ENCODE data around the gene IGFBP6.
A peak's percentile ranks its signal among the peaks of the same experiment; 100 is the strongest.

IGFBP6 gene

DNA sequence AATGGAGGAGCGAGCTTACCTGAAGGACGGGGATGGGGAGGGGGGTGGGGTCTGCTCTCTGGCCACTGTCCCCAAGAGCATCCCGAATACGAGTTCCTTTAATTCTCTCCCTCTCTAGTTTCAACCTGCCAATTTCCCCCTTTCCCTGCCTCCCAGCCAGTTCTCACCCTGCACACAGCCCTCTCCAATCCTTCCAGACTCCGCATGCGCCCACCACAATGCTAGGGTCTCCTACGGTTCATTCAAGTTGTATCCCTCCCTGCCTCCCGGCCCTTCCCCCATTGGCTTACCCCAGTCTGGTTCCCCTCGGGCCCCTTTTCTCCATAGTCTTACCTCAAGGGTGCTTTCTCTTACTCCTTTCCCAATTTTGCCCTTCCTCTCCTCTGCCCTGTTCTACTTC, 708 bp upstream of the IGFBP6 start:
- CTCF ChIA-PET, result interaction anchor here (1.7 to 17.2 kb wide), 3 partner anchors 29 to 64 kb away, joined by 3 to 294 read pairs (median 5); no protein-coding TSS in a partner anchor
- TF ChIP-seq, protein P1, sequence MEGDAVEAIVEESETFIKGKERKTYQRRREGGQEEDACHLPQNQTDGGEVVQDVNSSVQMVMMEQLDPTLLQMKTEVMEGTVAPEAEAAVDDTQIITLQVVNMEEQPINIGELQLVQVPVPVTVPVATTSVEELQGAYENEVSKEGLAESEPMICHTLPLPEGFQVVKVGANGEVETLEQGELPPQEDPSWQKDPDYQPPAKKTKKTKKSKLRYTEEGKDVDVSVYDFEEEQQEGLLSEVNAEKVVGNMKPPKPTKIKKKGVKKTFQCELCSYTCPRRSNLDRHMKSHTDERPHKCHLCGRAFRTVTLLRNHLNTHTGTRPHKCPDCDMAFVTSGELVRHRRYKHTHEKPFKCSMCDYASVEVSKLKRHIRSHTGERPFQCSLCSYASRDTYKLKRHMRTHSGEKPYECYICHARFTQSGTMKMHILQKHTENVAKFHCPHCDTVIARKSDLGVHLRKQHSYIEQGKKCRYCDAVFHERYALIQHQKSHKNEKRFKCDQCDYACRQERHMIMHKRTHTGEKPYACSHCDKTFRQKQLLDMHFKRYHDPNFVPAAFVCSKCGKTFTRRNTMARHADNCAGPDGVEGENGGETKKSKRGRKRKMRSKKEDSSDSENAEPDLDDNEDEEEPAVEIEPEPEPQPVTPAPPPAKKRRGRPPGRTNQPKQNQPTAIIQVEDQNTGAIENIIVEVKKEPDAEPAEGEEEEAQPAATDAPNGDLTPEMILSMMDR (IDR thresholded peaks at IDR 0.05; ENCODE audit: control extremely low read depth, extremely low read depth, low read depth, missing control alignments), result no peak
- no peak for DNase-seq (ENCODE audit: extremely low spot score)
- POLR2A ChIA-PET, result no interaction called here

DNA sequence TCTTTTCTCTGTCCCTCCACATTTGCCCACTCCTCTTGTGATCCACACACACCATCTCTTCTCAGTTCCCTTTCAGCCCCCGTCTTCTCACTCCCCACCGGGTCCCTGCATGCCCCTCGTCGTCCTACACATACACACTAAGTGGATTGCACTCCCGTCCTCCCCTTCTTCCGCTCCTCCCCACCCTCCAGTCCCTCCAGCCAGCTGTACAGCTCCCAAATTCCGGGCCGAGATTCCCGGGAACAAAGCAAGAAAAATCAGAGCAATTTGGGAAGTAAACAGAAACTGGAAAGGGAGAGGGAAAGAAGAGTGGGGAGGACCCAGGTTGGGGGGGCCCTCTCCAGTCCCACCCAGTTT, 282 bp upstream of the IGFBP6 start:
- TF ChIP-seq, protein P1 (IDR thresholded peaks at IDR 0.05; ENCODE audit: control extremely low read depth, extremely low read depth, low read depth, missing control alignments), result no peak
- POLR2A ChIA-PET, result no interaction called here
- CTCF ChIA-PET, result interaction anchor here (1.5 to 17.2 kb wide), 6 partner anchors 11 to 64 kb away, joined by 3 to 294 read pairs (median 15); partner anchors contain the start of gene SPRYD3
- no peak for DNase-seq (ENCODE audit: extremely low spot score)

DNA sequence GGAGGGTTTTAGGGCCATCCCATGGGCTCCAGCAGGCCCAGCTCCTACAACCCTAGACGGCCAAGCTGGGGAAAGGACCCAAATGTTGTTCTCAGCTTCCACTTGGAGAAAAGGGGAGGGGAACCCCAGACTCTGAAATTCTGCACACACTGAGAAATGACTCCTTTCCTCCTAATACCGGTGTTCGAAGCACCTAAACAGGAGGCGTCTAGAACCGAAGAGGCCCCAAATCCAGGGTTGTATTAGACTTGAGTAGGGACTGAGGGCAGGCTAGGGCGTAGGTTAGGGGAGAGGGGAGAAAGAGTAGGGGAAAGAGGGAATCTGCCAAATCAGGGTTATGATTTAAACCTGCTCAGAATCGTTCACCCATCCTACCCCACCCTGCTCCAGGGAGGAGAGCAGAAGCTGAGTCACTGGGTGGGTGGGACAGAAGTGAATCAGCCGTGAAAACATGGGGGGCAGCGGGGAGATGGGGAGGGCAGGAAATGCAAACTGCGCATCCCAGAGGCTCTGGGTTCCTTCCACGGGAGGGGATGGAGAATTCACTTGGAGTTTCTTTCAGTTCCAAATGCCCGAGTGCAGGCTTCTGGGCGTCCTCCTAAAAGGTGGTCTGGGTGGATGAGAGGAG, 1.0 kb downstream of the IGFBP6 start:
- ChIA-PET CTCF (interaction anchor here (0.7 to 17.2 kb wide), 32 partner anchors 8 to 247 kb away, joined by 3 to 294 read pairs (median 4); partner anchors contain the start of gene SPRYD3), POLR2A (no interaction called here)
- peak; percentile 17 for DNase-seq (ENCODE audit: extremely low spot score)
- TF ChIP-seq, protein P1 (IDR thresholded peaks at IDR 0.05; ENCODE audit: control extremely low read depth, extremely low read depth, low read depth, missing control alignments), result no peak

DNA sequence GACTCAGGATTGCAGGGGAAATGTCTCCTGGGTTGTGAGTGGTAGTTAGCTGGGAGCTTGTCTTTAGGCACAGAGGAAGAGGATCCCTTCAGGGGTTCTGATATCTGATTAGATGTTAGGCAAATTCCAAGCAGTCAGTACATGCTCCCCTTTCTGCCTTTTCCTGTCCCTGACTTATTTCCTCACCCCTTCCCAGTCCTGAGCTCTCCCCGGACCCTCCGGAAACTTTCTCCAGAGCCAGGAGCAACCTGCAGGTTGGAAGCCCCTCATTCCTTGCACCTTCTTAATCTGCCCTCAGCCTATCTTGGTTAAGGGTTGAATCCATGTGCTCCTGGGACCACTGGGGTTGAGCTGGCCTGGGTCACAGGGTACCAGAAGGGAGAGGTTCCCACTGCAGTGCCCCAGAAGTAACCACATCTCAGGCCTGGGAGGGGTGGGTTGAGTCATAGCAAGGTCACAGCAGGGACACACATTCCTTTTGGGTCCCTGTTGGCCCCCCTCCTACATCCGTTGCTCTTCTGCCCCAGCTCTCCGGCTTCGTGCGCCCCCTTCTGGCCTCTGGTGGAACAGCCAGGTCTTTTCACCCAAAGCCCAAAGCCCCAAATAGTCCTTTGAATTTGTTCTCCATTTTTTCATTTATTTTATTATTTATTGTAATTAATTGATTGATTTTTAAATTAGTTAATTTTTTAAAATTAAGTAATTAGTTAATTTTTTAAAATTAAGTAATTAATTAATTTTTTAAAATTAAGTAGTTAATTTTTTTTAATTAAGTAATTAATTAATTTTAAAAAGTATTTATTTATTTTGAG, 1.8 kb downstream of the IGFBP6 start:
- TF ChIP-seq, protein P1 (IDR thresholded peaks at IDR 0.05; ENCODE audit: control extremely low read depth, extremely low read depth, low read depth, missing control alignments), result peak; percentile 93
- ChIA-PET POLR2A (interaction anchor here (0.8 kb wide), 1 partner anchor 20 kb away, joined by 3 read pairs; the partner anchor contains the start of gene SPRYD3), CTCF (interaction anchor here (0.7 to 17.2 kb wide), 33 partner anchors 9 to 246 kb away, joined by 3 to 294 read pairs (median 4); partner anchors contain the start of gene SPRYD3)
- peak; percentile 86 for DNase-seq (ENCODE audit: extremely low spot score)

DNA sequence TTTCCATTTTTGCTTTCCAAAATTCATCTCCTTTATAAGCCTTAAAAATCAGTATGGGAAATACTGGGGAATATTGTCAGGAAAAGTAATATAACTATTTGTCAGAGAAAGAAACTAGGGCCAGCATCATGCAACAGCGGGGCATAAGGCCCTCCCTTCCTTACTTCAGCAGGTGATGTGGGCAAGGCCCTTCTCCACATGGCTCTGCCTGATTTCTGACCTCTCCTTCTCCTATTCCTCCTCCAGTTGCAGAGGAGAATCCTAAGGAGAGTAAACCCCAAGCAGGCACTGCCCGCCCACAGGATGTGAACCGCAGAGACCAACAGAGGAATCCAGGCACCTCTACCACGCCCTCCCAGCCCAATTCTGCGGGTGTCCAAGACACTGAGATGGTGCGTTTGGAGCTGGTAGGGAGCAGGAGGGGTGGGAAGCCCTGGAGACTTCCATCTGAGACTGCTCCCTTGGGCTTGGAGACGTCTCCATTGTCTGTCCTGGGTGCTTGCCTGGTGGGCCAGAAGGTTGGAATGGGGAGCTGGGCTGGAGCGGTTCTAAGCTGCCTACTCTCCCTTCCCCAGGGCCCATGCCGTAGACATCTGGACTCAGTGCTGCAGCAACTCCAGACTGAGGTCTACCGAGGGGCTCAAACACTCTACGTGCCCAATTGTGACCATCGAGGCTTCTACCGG, 3.1 kb downstream of the IGFBP6 start:
- CTCF ChIA-PET, result interaction anchor here (1.0 to 17.2 kb wide), 12 partner anchors 9 to 215 kb away, joined by 3 to 294 read pairs (median 7); no protein-coding TSS in a partner anchor
- TF ChIP-seq, protein P1 (IDR thresholded peaks at IDR 0.05; ENCODE audit: control extremely low read depth, extremely low read depth, low read depth, missing control alignments), result no peak
- no peak for DNase-seq (ENCODE audit: extremely low spot score)

DNA sequence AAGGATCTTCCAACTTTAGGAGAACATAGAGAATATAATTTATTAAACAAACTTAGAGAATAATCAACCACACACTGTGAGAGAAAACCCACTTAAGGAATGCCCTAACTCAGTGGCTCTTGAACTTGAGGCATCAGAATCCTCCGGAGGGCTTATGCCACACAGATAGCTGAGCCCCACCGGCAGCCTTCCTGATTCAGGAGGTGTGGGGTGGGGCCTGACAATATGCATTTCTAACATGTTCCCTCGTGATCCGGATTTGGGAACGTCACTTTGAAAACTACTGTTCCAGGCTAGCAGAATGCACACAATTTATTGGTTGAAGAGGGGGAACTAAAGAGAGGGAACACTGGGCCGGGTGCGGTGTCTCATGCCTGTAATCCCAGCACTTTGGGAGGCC, 3.8 kb downstream of the IGFBP6 start:
- CTCF ChIA-PET, result interaction anchor here (1.0 to 17.2 kb wide), 4 partner anchors 16 to 216 kb away, joined by 3 to 294 read pairs (median 32); no protein-coding TSS in a partner anchor
- POLR2A ChIA-PET, result no interaction called here
- no peak for DNase-seq (ENCODE audit: extremely low spot score)
- TF ChIP-seq, protein P1 (IDR thresholded peaks at IDR 0.05; ENCODE audit: control extremely low read depth, extremely low read depth, low read depth, missing control alignments), result no peak

More for the DNA sequence above, 3.1 kb downstream of the IGFBP6 start:
- POLR2A ChIA-PET, result no interaction called here
